CD4-positive, alpha-beta T cell treated with Interferon gamma for 1 hour (primary cell): ENCODE results near the gene GSN.

Experiments
- DNase-seq: peaks from one replicate; pipeline ENCODE4 v3.0.0-alpha.2; 2020

GSN gene

DNA sequence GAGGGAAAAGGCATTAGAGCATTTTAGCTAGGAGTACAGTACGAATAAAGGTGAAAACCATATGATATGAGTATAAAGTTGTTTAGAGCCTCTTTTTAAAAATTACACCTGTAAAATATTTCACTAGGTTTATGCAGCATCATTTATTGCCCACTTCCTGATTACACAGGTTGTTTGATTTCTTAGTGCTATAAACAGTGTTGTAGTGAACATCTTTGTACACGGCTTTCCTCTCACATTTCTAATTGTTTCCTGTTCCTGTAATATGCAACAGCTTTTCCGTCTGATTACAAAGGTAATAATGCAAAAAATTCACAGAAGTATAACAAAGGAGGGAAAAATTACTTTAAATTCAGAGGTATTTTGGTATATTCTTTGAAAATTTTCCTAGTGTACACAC, 89.0 kb downstream of the GSN start:
- no peak for DNase-seq

DNA sequence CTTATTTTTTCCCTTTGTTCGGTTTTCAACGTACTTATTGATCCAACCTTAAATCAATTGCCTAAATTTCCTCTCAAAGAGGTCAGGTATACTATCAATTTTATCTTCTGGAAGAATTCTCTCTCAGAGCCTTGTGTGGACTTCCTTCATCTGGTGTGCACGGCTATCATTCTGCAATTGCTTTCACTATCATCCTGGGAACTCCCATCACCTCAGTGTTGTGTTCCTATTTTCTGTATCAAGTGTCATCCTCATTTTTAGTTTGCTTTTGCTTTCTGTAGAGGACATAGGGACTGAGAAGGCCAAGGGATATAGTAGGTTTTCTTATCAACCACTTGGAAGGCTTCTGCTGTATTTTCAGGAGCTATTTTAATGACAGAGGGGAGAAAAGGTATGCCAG, 90.8 kb downstream of the GSN start:
- no peak for DNase-seq

DNA sequence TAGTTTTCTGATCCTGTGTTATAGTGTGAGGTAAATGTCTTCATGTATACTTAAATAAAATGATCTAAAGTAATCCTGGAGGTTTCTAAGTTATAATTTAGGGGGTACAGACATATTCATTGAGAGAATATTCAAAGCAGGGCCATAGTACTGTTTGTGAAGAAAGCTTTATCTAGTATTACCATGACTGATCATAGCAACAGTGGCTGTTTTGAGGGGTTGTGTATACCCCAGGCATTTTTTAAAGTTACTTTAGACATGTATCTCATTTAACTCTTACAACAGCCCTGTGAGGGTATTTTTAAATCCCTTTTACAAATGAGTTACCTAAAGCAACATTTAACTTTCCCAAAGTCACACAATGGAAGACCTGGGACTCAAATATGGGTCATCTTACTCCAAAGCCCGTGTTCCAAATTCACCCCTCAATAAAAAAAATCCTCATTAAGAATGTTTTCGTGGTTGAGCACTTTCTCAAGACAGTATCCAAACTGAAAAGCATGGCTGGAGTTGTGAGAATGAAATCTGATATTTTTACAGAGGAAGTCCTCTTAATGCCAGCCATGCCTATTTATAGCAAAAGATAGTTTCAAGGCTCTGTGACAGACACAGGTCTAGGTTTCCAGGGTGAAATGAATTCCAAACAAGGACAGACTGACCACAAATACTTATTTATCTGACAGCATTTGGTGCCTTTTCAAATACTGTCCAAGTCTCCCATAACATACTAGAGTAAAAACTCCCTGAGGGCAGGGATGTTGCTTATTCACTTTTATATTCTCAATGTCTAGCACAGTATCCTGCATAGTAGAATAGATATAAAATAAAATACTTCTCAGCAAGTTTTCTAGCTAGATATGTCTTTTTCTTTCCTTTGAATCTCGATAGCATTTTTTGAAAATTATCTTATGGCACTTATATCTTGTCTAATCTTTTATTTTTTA, 91.7 kb downstream of the GSN start:
- no peak for DNase-seq

DNA sequence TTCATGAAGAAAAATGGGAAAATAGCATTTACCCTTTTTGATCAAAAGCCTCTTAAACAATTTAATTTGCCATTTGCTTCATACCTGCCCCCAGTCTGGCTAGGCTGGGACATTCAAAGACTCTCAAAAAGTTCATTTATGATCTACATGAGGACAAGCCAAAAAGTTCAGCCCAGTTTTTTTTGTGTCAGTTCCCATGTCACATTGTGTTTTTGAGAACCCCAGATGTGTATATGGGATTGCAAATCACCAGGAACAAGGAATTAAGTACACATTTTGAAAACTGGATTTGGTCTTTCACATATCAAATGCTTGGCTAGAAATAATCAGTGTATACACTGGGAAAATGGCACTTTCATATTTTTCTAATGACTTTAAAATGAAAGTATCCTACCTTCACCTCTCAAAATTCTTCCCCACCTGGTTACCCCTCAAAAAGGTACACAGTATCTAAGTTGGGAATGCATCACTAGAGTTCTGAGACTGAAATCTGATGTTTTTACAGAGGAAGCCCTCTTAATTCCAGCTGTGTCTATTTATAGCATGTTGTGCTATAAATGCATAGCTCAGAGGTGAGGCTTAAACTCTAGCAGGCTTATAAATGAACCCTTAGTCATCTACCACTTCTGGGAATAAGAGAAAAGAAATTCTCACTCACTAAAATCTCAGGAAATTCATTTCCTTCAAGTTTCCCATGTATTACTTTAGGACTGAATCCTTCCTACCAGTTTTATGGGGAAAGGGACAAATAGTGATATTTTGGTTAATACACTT, 92.8 kb downstream of the GSN start:
- DNase-seq = no peak

DNA sequence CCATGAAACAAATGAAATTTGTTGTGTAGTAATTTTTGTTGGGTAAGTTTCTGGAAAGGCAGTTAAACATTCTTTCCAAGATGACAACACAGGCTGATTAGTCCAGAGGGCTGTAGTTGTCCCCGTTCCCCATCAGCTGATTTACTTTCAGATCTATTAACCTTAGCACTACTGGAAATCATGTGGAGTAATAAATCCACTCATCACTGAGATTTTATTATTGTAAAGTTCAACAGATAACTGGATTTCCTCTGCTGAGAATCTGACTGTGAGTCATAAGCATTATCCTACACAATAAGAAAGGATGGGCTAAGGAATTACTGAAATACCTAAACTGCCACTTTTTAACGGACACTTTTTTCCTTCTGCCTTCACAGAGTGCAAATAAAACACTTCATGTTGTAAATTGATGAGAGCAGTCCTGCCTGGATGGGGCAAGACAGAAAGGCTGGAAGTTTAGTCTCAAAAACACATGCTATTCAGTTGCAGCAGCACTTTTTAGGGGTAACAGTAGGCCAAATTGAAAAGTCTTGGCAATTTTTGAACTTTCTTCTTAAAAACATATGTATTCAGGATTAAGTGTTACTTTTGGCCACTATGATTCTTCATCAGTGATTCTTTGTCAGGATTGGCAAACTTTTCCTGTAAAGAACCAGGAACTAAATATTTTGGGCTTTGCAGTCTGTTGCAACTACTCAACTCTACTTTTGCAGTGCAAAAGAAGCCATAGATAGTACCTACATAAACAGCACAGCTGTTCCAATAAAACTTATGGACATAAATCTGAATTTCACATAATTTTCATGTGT, 95.1 kb downstream of the GSN start:
- DNase-seq = no peak

DNA sequence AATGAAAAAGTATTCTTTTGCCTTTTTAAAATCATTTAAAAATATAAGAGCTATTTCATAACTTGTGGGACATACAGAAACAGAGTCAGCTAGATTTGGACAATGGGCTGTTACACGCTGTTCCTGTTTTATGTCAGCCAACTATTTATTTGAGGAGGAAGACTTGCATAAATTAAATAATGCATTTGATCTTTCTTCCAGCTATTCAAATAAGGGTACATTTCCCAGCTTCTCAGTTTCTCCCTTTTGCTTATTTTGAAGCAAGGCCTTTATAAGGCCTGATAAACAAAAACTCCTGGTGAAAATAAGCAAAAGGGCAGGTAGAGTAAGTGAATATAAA, 95.6 kb downstream of the GSN start:
- no peak for DNase-seq

DNA sequence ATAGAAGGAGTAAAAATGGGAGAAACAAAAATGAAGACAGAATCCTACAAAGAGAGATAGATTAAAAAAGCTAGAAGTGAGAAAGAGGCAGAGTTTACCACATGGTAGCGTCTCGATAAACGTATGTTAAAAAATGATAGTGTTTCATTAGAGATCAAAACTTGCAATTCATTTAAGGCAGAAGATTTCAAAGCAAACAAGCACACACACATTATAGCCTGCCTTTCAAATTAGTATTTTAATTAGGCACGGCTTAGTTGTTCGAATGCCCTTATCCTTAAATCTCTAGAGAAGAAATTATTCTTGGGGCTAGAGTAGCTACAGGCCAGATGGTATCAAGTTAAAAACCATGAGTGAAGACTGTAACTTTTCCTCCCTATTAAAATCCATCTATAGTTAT, 96.1 kb downstream of the GSN start:
- no peak for DNase-seq

DNA sequence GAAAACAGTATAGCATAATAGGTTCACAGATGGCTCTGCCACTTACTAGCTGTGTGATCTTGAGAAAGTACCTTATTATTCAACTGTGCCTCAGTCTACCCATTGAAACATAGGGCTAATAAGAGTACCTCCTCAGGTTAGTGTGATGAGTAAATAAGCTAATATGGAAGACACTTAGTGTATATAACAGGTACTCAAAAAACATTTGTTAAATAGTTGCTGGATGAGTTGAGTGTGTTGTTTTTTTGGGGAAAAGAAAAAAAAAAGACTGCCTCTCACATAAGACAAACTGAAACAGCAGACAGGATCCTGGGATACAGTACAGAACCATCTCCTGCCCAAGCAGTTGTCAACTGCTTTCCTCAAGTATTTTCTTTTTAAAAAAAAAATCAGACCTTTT, 96.9 kb downstream of the GSN start:
- no peak for DNase-seq

DNA sequence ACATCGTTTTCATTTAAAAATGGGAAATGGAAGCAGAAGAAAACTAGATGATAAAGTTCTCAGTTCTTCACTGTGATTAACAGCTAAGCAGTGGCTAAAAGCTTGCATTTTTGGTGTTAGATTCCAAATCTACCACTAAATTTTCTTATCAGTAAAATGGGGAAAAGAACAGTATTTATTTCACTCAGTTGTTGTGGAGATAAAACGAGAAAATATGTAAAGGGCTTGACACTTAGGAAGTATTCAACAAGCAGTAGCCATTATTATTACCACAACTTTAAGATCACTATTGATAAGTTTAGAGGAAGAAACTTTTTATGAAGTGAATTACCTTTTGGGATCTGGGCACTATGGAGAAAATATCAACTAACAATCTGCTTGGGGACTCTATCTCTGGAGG, 97.6 kb downstream of the GSN start:
- no peak for DNase-seq

DNA sequence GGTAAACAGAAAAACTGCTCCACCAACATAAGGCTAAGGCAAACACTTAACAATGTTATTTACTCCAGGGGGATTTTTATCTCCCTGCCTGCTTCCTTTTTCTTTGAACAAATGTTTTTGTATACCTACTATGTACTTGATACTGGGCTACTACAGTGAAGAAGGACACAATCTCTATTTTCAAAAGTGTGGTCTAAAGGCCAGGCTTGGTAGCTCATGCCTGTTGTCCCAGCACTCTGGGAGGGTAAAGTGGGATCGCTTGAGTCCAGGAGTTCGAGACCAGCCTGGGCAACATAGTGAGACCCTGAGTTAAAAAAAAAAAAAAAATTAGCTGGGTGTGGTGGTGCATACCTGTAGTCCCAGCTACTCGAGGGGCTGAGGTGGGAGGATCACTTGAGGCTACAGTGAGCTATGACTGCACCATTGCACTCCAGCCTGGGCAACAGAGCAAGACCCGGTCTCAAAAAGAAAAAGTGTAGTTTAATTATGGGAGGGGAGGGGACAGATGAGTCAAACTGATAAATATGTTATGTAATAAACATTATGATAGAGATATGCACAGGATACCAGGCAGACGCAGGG, 98.7 kb downstream of the GSN start:
- DNase-seq = no peak

DNA sequence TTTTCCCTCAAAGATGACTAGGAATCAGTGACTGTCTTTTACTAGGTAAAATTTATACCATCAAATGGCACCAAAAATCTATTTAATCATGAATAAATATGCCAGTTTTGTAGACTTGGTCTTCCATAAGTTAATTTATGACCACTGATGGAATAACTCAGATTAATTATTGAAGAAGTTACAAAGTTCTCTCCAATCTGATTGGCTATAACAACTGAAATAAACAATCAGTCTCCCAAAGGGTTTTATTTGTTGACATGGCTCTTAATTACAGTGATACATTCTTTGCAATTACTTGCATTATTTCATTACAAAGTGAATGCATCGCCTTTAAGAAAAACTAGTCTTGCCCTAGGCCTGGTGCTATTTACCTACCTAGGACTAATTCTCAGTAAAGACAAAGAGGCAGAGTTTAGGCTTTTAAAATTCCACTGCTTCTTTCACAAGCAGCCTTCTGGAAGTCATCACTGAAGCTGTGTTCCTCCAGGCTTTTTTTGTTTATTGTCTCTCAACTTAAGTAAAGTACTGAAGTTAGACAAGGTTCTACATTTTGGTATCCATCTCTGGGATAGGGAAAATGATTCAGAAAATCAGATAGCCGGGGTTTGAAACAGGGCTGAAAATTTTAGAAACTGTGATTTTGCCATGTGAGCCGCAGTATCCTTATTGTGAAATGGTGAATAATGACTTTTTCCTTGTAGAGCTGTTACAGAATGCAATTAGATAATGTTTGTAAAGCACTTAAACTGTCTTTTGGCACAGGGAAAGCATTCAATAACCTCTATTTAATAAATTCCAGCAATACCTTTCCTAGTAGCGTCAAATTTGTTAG, 99.6 kb downstream of the GSN start:
- DNase-seq = no peak

DNA sequence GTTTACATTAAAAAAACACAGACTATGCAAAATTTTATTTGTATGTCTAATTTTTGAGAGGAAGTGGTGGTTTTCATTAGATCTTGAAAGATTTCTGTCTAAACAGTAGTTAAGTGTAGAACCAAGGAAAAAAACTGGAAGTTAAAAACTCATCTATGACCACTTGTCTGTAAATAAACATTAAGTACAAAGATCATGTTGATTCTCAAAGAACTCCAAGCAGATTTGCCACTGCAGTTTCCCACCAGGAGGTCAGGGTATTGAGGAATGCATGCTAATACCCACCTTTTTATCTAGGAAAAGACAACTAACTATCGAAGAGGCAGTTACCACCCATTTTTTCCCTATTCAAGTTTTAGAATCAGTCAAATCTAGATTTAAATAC, 100.2 kb downstream of the GSN start:
- no peak for DNase-seq

DNA sequence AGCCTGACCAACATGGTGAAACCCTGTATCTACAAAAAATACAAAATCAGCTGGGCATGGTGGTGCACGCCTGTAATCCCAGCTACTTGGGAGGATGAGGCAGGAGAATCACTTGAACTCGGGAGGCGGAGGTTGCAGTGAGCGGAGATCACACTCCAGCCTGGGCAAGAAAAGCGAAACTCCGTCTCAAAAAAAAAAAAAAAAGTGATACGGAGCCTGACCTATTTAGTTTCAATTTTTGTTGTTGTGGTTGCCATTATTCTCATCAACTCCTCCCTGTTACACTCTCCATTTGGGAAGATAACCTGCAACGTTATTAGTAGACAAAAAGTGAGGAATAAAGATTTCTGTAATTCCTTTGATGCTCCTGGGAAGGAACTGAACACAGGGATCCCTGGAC, 100.8 kb downstream of the GSN start:
- DNase-seq = no peak

DNA sequence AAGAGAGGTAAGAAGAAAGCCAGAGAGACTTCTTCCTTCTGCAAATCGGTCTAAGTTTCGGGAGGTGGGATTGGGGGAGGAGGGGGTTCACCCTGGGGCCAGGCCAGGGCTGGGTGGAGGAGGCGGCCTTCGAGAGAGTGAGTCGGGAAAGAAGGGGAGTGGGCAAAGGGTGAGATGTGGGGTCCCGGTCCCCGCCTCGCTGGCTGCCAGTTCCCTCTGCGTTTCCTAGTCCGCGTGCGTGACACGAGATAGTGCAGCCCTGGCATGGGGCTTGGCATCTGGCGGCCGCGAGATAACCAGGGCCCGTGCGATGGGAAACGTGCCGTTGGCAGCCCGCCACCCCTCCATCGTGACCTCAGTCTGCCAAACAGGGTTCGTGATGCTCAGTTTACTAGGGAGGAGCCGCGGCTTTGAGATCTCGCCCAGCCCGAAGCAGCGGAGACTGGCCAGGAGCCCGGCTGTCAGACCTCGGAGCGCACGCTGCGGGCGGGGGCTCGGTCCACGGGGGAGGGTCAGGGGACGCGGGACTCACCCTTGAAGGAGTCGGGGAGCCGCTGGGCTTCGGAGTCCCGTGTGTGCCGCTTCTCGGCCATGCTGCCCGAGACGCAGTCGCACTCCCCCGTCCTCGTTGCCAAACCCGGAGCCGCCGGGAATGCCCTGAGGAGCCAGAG, 101.8 kb downstream of the GSN start, which contains the start of gene STOM:
Gene STOM, minus strand, starts transcription at position 656 of the 671 bp plus-strand sequence. Its CDS starts 63 bp downstream, at position 593.
- DNase-seq = no peak

DNA sequence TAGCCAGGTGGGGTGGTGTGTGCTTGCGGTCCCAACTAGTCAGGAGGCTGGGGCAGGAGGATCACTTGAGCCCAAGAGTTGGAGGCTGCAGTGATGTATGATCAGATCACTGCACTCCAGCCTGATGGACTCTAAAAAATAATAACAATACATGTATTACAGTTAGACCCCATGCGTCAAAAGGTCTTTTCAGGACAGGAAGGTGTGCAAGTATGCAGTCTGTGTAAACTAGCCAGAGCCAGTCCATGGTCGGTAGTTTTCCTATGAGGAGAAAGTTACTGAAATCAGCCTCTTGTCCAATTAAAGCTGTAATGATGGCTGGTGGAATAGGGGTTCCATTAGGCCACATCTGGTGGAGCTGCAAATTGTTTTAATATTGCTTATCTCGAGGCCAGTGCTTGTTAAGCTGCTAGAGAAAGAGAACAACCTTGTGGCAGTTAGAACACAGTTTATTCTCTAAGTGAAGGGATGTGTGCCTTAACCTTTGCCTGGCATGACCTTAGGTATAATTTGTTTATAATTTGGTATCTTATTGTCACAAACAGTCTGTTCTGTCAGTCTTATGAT, 103.6 kb downstream of the GSN start:
- no peak for DNase-seq

DNA sequence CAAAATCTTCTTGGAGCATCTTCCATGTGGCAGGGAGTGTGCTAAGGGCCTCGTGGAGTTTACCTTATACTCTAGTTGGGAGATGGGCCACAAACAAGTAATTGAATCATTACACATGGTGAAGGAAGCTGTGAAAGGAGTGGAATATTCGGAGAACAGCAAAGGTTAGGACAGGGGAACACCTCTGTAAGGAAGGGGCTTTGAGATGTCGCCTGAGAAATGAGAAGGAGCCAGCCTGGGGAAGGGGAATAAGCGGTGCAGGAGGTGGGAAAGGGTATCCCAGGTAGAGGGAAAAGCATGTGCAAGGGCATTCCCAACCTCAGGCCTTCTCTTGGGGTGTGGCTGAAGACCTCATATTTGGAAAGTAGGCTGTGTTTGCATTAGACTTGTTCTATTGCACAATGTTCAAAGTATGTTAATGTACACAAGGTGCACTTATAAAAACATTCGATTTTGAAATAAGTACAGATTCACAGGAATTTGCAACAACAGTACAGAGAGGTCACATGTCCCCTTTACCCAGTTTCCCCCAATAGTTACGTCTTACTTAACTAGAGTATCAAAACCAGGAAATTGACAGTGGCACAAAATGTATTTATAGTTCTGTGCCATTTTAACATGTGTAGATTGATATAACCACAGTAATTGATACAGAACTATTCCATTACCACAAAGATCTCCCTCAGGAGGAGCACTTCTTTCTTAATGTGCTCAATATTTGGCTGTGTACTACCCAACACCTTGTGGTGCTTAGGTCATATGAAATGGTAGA, 104.5 kb downstream of the GSN start:
- no peak for DNase-seq

DNA sequence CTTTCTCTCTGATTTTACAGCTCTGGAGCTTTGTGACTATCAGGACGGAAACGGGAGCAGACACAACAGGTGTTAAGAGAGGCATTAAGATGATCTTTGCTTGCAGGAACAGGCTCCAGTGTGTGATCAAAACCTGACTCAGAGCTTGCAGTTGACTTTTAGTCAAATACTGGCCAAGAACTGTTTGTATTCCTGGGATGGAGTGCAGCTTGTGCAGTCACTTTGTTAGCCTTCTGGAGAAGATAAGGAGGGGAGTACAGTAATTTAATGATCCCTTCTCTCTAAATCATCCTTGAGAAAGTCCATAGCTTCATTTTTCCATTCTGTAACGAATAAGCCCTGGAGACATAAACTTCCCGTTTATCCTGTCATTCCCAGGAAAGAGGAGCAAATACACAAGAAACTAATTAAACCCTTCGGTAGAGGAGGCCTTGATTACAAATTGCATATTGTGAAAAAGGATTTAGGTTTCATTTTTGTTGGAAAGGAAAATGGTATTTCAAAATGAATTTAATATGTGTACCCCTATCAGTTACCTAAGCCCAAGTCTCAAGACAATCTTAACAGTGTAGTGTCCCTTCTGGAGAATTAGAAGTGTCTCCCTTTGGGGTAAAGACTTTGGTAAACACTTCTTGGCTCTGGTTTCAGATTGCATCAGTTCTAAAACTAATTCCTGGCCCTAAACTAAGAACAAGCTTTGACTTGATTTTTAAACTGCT, 105.2 kb downstream of the GSN start:
- DNase-seq = no peak

DNA sequence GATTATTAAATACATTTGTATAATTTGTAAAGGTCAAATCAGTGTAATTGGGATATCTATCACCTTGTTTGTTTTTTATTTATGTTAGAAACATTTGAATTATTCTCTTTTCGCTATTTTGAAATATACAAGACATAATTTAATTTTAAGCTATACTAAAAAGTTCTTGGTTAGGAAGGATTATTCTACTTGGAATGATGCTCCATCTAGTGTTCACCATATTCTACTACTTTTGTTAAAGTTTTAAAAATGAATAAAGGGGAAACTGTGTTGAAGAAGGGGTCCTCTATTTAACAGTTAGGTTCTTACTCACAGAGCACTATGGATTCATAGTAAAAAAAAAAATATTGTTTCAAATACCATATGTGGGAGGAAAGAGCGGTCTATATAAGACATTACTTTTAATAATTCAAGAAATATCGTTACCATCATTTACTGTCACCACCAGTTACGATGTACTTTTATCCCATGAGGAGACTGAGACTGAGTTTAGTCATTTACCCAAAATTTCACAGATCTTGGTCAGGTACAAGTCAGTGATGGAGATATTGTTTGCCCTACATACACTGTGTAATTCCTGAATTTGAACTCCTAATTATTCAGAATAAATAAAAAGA, 108.4 kb downstream of the GSN start:
- no peak for DNase-seq

DNA sequence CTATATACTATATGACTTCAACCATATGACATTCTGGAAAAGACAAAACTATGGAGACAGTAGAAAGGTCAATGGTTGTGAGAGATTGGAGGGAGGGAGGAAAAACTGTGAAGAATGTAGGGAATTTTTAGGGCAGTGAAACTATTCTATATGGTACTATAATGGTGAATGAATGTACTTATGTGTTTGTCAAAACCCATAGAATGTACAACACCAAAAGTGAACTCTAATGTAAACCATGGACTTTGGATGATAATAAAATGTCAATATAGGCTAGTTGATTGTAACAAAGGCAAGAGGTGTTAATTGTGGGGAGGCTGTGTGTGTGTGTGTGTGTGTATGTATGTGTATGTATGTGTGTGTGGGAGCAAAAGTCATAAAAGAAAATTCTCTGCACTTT, 112.9 kb downstream of the GSN start:
- no peak for DNase-seq
